ENCODE measurements around the gene CACNA1S. TPM values are rescaled to one million over a fixed set of nuclear protein-coding genes. Genes with fewer than 3 reads are reported as not detected.

CACNA1S gene
- total RNA-seq, result under 1 TPM in 4 of 10 donors, not detected in 6; 0.04 to 0.09 (median 0.07) TPM
- polyA plus RNA-seq, result under 1 TPM in 1 of 2 donors, not detected in 1; under 0.01 TPM
- long read RNA-seq, donor 1, result 0 reads
- long read RNA-seq, donor 2, result 0 reads
- long read RNA-seq, donor 3, result 0 reads

GRCh38 chr1:201112173-201112731, at the start of gene CACNA1S:
TSS of gene CACNA1S (minus strand) at chr1:201112426. CDS start at chr1:201112339, 87 bp downstream.
- H3K4me3 ChIP-seq, result no peak within 1 kb of the TSS
- H3K27ac ChIP-seq, result no peak within 1 kb of the TSS
- intact Hi-C loops (cut with DNase I), result loop anchor here in 6 of 10 donors (5.0 to 10.0 kb wide), 2 partner anchors 140 to 487 kb away; partner anchors contain the start of gene KIF14 (in 1 of the 6)
- DNase-seq (no peak), ATAC-seq (no peak)
- WGBS, 2 donors, result 64 to 68% methylated on average over 9 of the region's 9 CpGs
- no peaks in the 10 kb centered on the region for H3K9me3 ChIP-seq
- no peak for TF ChIP-seq CTCF (IDR thresholded peaks at IDR 0.05)
- peaks cover 0 to 46% (median 33%) of the 10 kb centered on the region in 7 donors for H3K27me3 ChIP-seq
- H3K36me3 ChIP-seq, result no peaks in the 10 kb centered on the region
- H3K4me1 ChIP-seq, result peaks cover 0 to 12% (median 8%) of the 10 kb centered on the region in 9 donors

- peaks cover 3 to 16% (median 12%) of the 10 kb centered on the region in 9 donors for H3K4me1 ChIP-seq
- H3K27me3 ChIP-seq, result peaks cover 0 to 11% (median 0%) of the 10 kb centered on the region in 7 donors
- ATAC-seq, result no peak
- DNase-seq, result no peak
- H3K4me3 ChIP-seq, result no peak overlapping the region
- 88 to 96% methylated on average over 2 of the region's 2 CpGs for WGBS, 2 donors
- H3K27ac ChIP-seq, result no peak overlapping the region
- intact Hi-C loops (cut with DNase I), result no loop called here
- no peaks in the 10 kb centered on the region for H3K36me3 ChIP-seq
- no peak for TF ChIP-seq CTCF (IDR thresholded peaks at IDR 0.05)
- H3K9me3 ChIP-seq, result no peaks in the 10 kb centered on the region
Observed at GRCh38 chr1:201157949-201158348, 45.7 kb upstream of the CACNA1S start.

GRCh38 chr1:201156819-201157218, 44.6 kb upstream of the CACNA1S start:
- TF ChIP-seq CTCF (IDR thresholded peaks at IDR 0.05), result no peak
- peaks cover 0 to 11% (median 0%) of the 10 kb centered on the region in 7 donors for H3K27me3 ChIP-seq
- DNase-seq (no peak), ATAC-seq (no peak)
- H3K4me1 ChIP-seq, result peaks cover 3 to 18% (median 14%) of the 10 kb centered on the region in 9 donors
- H3K36me3 ChIP-seq, result peaks cover 0 to 4% (median 0%) of the 10 kb centered on the region in 9 donors
- H3K27ac ChIP-seq, result no peak overlapping the region
- intact Hi-C loops (cut with DNase I), result no loop called here
- no peak overlapping the region for H3K4me3 ChIP-seq
- H3K9me3 ChIP-seq, result no peaks in the 10 kb centered on the region

GRCh38 chr1:201156346-201156745, 44.1 kb upstream of the CACNA1S start:
- DNase-seq (no peak), ATAC-seq (no peak)
- 81 to 88% methylated on average over 3 of the region's 3 CpGs for WGBS, 2 donors
- H3K27ac ChIP-seq, result no peak overlapping the region
- H3K27me3 ChIP-seq, result peaks cover 0 to 11% (median 0%) of the 10 kb centered on the region in 7 donors
- peaks cover 0 to 9% (median under 1%) of the 10 kb centered on the region in 9 donors for H3K36me3 ChIP-seq
- intact Hi-C loops (cut with DNase I), result no loop called here
- H3K4me3 ChIP-seq, result no peak overlapping the region
- no peak for TF ChIP-seq CTCF (IDR thresholded peaks at IDR 0.05)
- no peaks in the 10 kb centered on the region for H3K9me3 ChIP-seq
- peaks cover 3 to 18% (median 14%) of the 10 kb centered on the region in 9 donors for H3K4me1 ChIP-seq
